Measurements from ENCODE around the gene CACNA1A. TPM values are rescaled to one million over a fixed set of nuclear protein-coding genes. Genes with fewer than 3 reads are reported as not detected.
"Not testable (repeated sequence)": the region's sequence is repeated elsewhere in the genome, so short reads cannot be mapped to it uniquely, and the experiment has no call there.

CACNA1A gene
- total RNA-seq = under 1 TPM; 0.34 to 0.37 TPM

GRCh38 chr19:13506471-13506820, at the start of gene CACNA1A:
Gene CACNA1A (minus strand): TSS chr19:13506479. CDS start chr19:13506224, 255 bp downstream.
- Mint-ChIP-seq H3K27me3 (ENCODE audit: low read depth) (peaks cover 70% of the 10 kb centered on the region), H3K9me3 (no peaks in the 10 kb centered on the region), H3K27ac (no peak within 1 kb of the TSS), H3K36me3 (ENCODE audit: insufficient read depth in 2 of 2) (peaks cover 0 to 2% of the 10 kb centered on the region in 2 donors), H3K4me3 (peak within 1 kb of the TSS; percentile 34 to 59), H3K4me1 (ENCODE audit: low read depth) (peaks cover 9% of the 10 kb centered on the region)
- no peak for DNase-seq
- no peak for ATAC-seq (replicated peaks in 1 of 2)

DNA sequence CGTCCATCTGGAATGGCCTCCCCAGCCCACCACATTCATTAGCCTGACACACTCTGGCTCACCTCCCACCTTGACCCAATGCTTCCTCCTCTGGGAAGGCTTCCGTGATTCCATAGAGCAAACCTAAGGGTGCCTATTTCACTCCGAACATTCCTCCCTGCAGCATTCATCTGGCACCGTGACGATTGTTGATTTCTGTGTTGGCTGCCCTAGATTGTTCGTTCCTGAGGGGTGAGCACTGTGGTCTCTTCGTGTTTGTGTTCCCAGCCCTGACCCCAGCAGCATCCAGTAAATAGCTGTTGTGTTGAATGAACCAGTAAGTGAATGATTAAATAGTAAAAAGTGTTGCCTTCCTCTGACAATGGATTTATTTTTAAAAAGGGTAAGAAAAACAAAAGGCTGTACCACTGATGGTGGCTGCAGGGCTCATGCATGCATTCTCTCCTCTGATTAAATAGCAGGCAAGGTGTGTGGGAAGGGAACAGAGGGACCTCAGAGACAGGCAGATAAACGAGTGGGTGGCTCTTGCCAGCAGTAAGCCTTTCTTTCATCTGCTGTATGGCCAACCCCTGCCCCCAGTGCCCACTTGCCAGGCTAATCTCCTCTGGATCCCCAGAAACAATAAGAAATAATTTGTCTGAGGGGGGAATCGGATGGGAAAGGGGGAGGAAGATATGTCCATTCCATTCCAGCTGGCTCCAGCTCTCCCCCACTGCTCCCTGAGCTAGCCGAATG, 48.4 kb upstream of the CACNA1A start:
- no peaks in the 10 kb centered on the region for H3K36me3 Mint-ChIP-seq (ENCODE audit: insufficient read depth in 2 of 2)
- H3K9me3 Mint-ChIP-seq = no peaks in the 10 kb centered on the region
- DNase-seq (no peak), ATAC-seq (replicated peaks in 1 of 2) (no peak)
- H3K4me3 Mint-ChIP-seq = no peak overlapping the region
- no peak overlapping the region for H3K27ac Mint-ChIP-seq
- H3K4me1 Mint-ChIP-seq (ENCODE audit: low read depth) = no peaks in the 10 kb centered on the region
- peaks cover 22% of the 10 kb centered on the region for H3K27me3 Mint-ChIP-seq (ENCODE audit: low read depth)

DNA sequence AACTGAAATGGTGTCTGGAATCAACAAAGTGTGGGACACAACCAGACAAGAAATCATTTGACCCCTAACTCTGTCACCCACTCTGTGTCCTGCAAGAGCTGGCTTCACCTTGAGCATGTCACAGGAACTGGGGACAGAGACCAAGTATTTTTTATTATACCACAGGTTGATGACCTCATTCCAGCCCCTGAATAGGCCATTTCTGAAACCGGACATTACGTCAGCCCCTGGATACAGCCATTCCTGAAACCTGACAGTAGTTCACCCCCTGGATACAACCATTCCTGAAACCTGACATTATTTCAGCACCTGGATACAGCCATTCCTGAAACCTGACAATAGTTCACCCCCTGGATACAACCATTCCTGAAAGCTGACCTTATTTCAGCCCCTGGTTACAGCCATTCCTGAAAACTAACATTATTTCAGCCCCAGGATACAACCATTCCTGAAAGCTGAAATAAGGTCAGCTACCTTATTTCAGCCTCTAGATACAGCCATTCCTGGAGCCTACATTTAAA, 47.7 kb upstream of the CACNA1A start:
- Mint-ChIP-seq H3K4me1 (ENCODE audit: low read depth) (no peaks in the 10 kb centered on the region), H3K27ac (no peak overlapping the region), H3K27me3 (ENCODE audit: low read depth) (peaks cover 22% of the 10 kb centered on the region), H3K36me3 (ENCODE audit: insufficient read depth in 2 of 2) (no peaks in the 10 kb centered on the region), H3K9me3 (no peaks in the 10 kb centered on the region), H3K4me3 (no peak overlapping the region)
- ATAC-seq (replicated peaks in 1 of 2) (no peak), DNase-seq (no peak)

GRCh38 chr19:13548131-13548530, 41.9 kb upstream of the CACNA1A start:
- no peaks in the 10 kb centered on the region for H3K9me3 Mint-ChIP-seq
- H3K27ac Mint-ChIP-seq = no peak overlapping the region
- no peak overlapping the region for H3K4me3 Mint-ChIP-seq
- ATAC-seq (replicated peaks in 1 of 2) (no peak), DNase-seq (no peak)
- peaks cover 18% of the 10 kb centered on the region for H3K27me3 Mint-ChIP-seq (ENCODE audit: low read depth)
- H3K4me1 Mint-ChIP-seq (ENCODE audit: low read depth) = no peaks in the 10 kb centered on the region
- H3K36me3 Mint-ChIP-seq (ENCODE audit: insufficient read depth in 2 of 2) = no peaks in the 10 kb centered on the region

GRCh38 chr19:13547102-13547501, 40.8 kb upstream of the CACNA1A start:
- H3K4me1 Mint-ChIP-seq (ENCODE audit: low read depth) = no peaks in the 10 kb centered on the region
- no peaks in the 10 kb centered on the region for H3K36me3 Mint-ChIP-seq (ENCODE audit: insufficient read depth in 2 of 2)
- ATAC-seq (replicated peaks in 1 of 2) (no peak), DNase-seq (no peak)
- peaks cover 21% of the 10 kb centered on the region for H3K27me3 Mint-ChIP-seq (ENCODE audit: low read depth)
- H3K9me3 Mint-ChIP-seq = no peaks in the 10 kb centered on the region
- H3K27ac Mint-ChIP-seq = no peak overlapping the region
- H3K4me3 Mint-ChIP-seq = no peak overlapping the region

DNA sequence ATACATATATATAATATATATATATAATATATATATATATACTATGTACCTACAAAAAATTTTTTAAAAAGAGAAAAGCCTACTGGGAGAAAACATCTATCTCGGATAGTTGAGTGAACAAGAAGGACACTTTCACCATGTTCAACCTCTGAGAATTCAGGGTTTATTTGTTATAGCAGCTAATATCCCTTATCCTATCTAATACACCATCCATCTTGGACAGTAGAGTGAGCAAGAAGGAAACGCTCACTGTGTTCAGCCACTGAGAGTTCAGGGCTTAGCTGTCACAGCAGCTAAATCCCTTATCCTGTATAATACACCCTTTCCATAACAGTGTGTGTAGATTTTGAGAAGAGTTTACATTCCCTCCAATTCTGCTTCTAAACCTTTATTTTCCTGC, 38.1 kb upstream of the CACNA1A start:
- H3K27ac Mint-ChIP-seq = no peak overlapping the region
- H3K27me3 Mint-ChIP-seq (ENCODE audit: low read depth) = peaks cover 23% of the 10 kb centered on the region
- H3K9me3 Mint-ChIP-seq = no peaks in the 10 kb centered on the region
- no peaks in the 10 kb centered on the region for H3K36me3 Mint-ChIP-seq (ENCODE audit: insufficient read depth in 2 of 2)
- no peak overlapping the region for H3K4me3 Mint-ChIP-seq
- ATAC-seq (replicated peaks in 1 of 2) (no peak), DNase-seq (no peak)
- H3K4me1 Mint-ChIP-seq (ENCODE audit: low read depth) = no peaks in the 10 kb centered on the region

DNA sequence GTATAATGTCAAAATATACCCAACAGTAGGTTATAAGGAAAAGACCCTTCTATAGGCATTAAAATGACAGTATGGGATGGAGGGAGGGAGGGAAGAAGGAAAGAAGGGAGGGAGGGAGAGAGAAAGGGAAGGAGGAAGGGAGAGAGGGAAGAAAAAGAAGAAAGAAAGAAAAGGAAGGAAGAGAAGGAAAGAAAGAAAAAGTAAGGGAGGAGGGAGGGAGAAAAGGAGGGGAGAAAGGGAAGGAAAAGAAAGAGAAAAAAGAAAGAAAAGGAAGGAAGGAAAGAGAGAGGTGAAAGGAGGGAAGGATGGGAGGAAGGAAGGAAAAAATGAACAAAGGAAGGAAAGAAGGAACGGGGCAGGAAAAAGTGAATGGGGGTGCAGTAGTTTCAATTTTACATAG, 35.3 kb upstream of the CACNA1A start:
- no peak overlapping the region for H3K27ac Mint-ChIP-seq
- no peak for DNase-seq
- no peak for ATAC-seq (replicated peaks in 1 of 2)
- no peaks in the 10 kb centered on the region for H3K36me3 Mint-ChIP-seq (ENCODE audit: insufficient read depth in 2 of 2)
- H3K4me1 Mint-ChIP-seq (ENCODE audit: low read depth) = no peaks in the 10 kb centered on the region
- H3K4me3 Mint-ChIP-seq = no peak overlapping the region
- H3K27me3 Mint-ChIP-seq (ENCODE audit: low read depth) = peaks cover 24% of the 10 kb centered on the region
- H3K9me3 Mint-ChIP-seq = no peaks in the 10 kb centered on the region

DNA sequence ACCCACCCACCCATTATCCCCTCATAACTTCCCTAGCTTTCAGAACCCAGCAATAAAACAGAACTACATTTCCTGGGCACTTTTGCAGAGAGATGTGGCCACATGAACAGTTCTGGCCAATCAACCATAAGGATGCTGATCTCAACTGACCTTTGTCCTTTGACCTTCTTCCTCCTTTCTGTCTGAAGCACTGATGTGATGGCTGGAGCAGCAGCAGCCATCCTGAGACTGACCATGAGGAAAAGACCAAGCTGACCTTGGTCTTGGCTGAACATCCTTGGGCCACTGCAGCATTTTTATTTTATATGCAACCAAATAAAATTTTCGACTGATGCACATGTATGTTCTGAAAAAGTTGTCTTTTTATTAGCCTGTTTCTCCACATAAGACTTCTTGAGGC, 33.1 kb upstream of the CACNA1A start:
- Mint-ChIP-seq H3K27ac (no peak overlapping the region), H3K4me1 (ENCODE audit: low read depth) (no peaks in the 10 kb centered on the region), H3K9me3 (no peaks in the 10 kb centered on the region), H3K4me3 (no peak overlapping the region), H3K36me3 (ENCODE audit: insufficient read depth in 2 of 2) (no peaks in the 10 kb centered on the region), H3K27me3 (ENCODE audit: low read depth) (peaks cover 24% of the 10 kb centered on the region)
- DNase-seq (no peak), ATAC-seq (replicated peaks in 1 of 2) (no peak)

DNA sequence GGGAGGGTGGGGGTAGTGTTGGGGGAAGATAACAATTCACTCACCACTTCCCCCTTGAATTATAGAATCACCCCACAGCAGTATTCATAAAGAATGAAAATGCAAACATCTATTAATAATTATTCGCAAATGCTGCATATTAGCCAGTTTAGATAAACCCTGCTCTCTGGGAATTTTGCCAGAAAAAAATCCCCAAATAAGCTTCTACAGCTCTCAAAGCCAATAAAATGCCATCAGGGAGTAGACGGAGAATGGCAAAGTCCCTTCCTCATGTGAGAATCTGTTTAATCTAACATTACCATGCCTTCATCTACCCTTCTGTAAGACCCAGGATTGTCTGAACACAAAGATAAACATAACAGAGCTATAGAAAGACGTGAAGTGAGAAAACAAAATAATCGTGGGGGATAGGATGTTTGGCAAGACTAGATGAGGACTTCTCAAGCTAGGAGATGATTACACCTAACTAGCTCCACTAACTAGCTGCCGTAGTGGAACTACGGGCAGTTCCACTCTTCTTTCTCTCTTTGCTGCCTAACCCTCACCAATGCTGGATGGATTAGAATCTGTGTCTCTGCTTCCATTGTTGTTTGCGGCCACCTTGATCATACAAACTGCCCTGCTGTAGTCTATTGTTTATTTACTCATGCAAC, 32.4 kb upstream of the CACNA1A start:
- DNase-seq (no peak), ATAC-seq (replicated peaks in 1 of 2) (no peak)
- H3K27ac Mint-ChIP-seq = no peak overlapping the region
- no peaks in the 10 kb centered on the region for H3K36me3 Mint-ChIP-seq (ENCODE audit: insufficient read depth in 2 of 2)
- H3K9me3 Mint-ChIP-seq = no peaks in the 10 kb centered on the region
- no peaks in the 10 kb centered on the region for H3K4me1 Mint-ChIP-seq (ENCODE audit: low read depth)
- H3K27me3 Mint-ChIP-seq (ENCODE audit: low read depth) = peaks cover 24% of the 10 kb centered on the region
- H3K4me3 Mint-ChIP-seq = no peak overlapping the region

DNA sequence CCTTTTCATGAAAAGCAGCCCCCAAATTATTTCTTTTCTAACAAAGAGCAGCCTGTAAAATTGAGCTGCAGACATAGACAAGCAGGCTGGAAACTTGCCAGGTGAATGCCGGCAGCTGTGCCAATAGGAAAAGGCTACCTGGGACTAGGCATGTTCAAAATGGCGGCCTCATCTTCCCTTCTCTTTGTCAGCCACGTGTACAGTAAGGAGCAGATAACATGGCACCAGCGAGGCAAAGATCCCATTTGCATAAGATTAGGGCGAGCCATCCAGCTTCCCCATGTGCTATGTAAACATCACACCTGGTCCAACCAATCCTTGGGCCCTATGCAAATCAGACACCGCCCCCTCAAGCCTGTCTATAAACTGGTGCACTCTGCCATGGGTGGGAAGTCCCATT, 31.2 kb upstream of the CACNA1A start:
- peaks cover 18% of the 10 kb centered on the region for H3K27me3 Mint-ChIP-seq (ENCODE audit: low read depth)
- no peak overlapping the region for H3K27ac Mint-ChIP-seq
- H3K4me1 Mint-ChIP-seq (ENCODE audit: low read depth) = no peaks in the 10 kb centered on the region
- no peak overlapping the region for H3K4me3 Mint-ChIP-seq
- no peaks in the 10 kb centered on the region for H3K36me3 Mint-ChIP-seq (ENCODE audit: insufficient read depth in 2 of 2)
- DNase-seq (no peak), ATAC-seq (replicated peaks in 1 of 2) (no peak)
- H3K9me3 Mint-ChIP-seq = no peaks in the 10 kb centered on the region

DNA sequence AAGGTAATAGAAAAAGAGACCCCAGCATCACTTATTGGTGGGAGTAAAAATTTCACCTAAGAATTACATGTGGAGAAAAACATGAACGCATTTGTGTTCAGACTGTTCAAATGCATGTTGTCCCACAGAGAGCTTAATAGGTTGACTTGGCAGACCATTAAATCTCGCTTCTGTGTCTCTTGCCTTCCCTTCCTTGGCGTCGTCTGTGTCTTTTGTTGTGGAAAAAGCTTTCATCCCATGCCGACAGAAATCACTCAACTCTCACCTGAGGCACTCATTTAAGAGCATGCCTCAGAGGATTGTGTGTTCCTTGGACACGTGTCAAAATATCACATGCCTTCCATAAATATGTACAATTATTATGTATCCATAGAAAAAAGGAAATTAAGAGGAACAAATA, 24.4 kb upstream of the CACNA1A start:
- Mint-ChIP-seq H3K4me1 (ENCODE audit: low read depth) (no peaks in the 10 kb centered on the region), H3K27ac (no peak overlapping the region), H3K9me3 (peaks cover 0 to 2% of the 10 kb centered on the region in 2 donors), H3K27me3 (ENCODE audit: low read depth) (peaks cover 9% of the 10 kb centered on the region), H3K36me3 (ENCODE audit: insufficient read depth in 2 of 2) (peaks cover 0 to 2% of the 10 kb centered on the region in 2 donors), H3K4me3 (no peak overlapping the region)
- DNase-seq = no peak
- ATAC-seq (replicated peaks in 1 of 2) = no peak

- H3K4me1 Mint-ChIP-seq (ENCODE audit: low read depth); ATAC-seq (replicated peaks in 1 of 2); H3K9me3 Mint-ChIP-seq; H3K27ac Mint-ChIP-seq; H3K36me3 Mint-ChIP-seq (ENCODE audit: insufficient read depth in 2 of 2); H3K27me3 Mint-ChIP-seq (ENCODE audit: low read depth); DNase-seq; H3K4me3 Mint-ChIP-seq: not testable (repeated sequence)
Measured at GRCh38 chr19:13529721-13530120, 23.4 kb upstream of the CACNA1A start.

DNA sequence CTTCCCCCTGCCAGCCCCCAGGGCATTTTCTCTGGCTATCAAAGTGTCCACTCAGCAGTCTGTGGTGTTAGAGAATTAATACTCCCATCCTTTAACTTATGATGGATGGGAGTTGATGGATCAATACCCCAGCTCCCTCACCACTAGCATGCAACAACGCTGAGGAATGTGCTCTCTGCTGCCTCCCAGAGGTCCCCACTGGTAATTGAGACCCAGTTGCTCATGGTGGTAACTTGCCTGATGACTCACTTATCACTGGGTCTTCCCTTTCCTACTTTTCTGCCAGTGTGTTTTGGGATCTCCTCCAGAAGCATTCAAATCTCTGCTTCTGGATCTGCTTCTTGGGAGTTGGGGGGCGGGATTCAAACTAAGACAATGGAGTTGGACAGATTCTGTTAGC, 20.3 kb upstream of the CACNA1A start:
- H3K27me3 Mint-ChIP-seq (ENCODE audit: low read depth) = peaks cover 9% of the 10 kb centered on the region
- peaks cover 3 to 4% of the 10 kb centered on the region in 2 donors for H3K9me3 Mint-ChIP-seq
- DNase-seq (peak; percentile 3 to 7), ATAC-seq (replicated peaks in 1 of 2) (no peak)
- no peak overlapping the region for H3K27ac Mint-ChIP-seq
- peaks cover 0 to 4% of the 10 kb centered on the region in 2 donors for H3K36me3 Mint-ChIP-seq (ENCODE audit: insufficient read depth in 2 of 2)
- H3K4me3 Mint-ChIP-seq = no peak overlapping the region
- no peaks in the 10 kb centered on the region for H3K4me1 Mint-ChIP-seq (ENCODE audit: low read depth)
